Measurements from ENCODE around the gene ADIPOR1. TPM values are rescaled to one million over a fixed set of nuclear protein-coding genes. Genes with fewer than 3 reads are reported as not detected.
"Not testable (repeated sequence)": the region's sequence is repeated elsewhere in the genome, so short reads cannot be mapped to it uniquely, and the experiment has no call there.

ADIPOR1 gene
- total RNA-seq, 1 donor from 2014 or later, result 45.0 TPM

DNA sequence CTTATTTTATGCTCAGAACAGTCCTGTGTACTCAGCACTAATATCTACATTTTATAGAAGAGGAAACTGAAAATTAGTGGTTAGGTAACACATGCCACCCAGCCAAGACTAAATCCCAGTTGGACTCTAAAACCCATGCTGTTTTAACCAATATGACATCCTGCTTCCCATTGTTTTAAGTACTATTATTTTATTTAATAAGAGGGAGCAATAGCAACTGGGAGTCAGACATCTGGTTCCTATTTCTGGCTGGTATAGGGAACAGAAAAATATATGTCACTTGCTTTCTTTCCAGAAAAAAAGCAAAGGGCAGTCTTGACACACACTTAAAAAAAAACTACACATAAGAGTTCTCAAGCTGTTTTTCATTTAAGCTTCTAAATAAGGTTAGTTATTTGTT, 43.0 kb downstream of the ADIPOR1 start:
- no peaks in the 10 kb centered on the region for H3K27me3 Mint-ChIP-seq
- H3K36me3 Mint-ChIP-seq (ENCODE audit: low read depth), result peaks cover 90% of the 10 kb centered on the region

DNA sequence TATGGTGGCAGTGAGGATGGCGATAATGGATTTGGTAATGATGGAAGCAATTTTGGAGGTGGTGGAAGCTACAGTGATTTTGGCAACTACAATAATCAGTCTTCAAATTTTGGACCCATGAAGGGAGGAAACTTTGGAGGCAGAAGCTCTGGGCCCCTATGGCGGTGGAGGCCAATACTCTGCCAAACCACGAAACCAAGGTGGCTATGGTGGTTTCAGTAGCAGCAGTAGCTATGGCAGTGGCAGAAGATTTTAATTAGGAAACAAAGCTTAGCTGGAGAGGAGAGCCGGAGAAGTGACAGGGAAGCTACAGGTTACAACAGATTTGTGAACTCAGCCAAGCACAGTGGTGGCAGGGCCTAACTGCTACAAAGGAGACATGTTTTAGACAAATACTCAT, 45.6 kb downstream of the ADIPOR1 start:
- POLR2A ChIA-PET; H3K9me3 Mint-ChIP-seq; H3K4me1 Mint-ChIP-seq; ATAC-seq (ENCODE audit: low read depth); H3K27me3 Mint-ChIP-seq; intact Hi-C loops (cut with micrococcal nuclease); H3K27ac Mint-ChIP-seq; CTCF ChIA-PET; DNase-seq; H3K4me3 Mint-ChIP-seq: not testable (repeated sequence)
- H3K36me3 Mint-ChIP-seq (ENCODE audit: low read depth), result peaks cover 87% of the 10 kb centered on the region

More for the DNA sequence above, 43.0 kb downstream of the ADIPOR1 start:
- H3K27ac Mint-ChIP-seq, result no peak overlapping the region
- no peaks in the 10 kb centered on the region for H3K9me3 Mint-ChIP-seq
- CTCF ChIA-PET, result interaction anchor here (1.1 kb wide), 1 partner anchor 85 kb away, joined by 3 read pairs; no protein-coding TSS in a partner anchor
- POLR2A ChIA-PET, result no interaction called here
- TF ChIP-seq, protein P1, sequence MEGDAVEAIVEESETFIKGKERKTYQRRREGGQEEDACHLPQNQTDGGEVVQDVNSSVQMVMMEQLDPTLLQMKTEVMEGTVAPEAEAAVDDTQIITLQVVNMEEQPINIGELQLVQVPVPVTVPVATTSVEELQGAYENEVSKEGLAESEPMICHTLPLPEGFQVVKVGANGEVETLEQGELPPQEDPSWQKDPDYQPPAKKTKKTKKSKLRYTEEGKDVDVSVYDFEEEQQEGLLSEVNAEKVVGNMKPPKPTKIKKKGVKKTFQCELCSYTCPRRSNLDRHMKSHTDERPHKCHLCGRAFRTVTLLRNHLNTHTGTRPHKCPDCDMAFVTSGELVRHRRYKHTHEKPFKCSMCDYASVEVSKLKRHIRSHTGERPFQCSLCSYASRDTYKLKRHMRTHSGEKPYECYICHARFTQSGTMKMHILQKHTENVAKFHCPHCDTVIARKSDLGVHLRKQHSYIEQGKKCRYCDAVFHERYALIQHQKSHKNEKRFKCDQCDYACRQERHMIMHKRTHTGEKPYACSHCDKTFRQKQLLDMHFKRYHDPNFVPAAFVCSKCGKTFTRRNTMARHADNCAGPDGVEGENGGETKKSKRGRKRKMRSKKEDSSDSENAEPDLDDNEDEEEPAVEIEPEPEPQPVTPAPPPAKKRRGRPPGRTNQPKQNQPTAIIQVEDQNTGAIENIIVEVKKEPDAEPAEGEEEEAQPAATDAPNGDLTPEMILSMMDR (IDR thresholded peaks at IDR 0.05), result no peak
- H3K4me1 Mint-ChIP-seq, result no peaks in the 10 kb centered on the region
- H3K4me3 Mint-ChIP-seq, result no peak overlapping the region
- ATAC-seq (ENCODE audit: low read depth), result no peak
- no peak for DNase-seq
- intact Hi-C loops (cut with micrococcal nuclease), result no loop called here

DNA sequence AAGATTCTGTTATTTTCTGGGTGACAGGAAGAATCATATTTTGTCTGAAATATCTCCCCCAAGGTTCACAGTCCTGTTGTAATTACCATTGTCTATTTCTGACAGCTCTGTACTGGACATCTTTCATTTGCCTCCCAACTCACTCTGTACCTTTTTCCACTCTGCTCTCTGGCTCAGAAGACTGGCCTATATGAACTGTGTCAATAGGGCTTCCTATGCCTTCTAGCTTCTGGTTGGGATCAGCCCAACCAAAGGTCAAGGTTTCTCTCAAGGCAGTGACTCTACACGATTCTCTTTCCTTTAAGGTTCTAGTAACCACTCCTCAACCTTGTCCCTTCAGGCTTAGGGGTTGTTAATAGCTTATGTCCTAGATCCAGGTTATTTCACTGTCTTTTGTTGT, 48.6 kb downstream of the ADIPOR1 start:
- TF ChIP-seq, protein P1 (IDR thresholded peaks at IDR 0.05), result no peak
- Mint-ChIP-seq H3K4me3 (no peak overlapping the region), H3K36me3 (ENCODE audit: low read depth) (peaks cover 78% of the 10 kb centered on the region), H3K4me1 (no peaks in the 10 kb centered on the region), H3K9me3 (no peaks in the 10 kb centered on the region), H3K27me3 (no peaks in the 10 kb centered on the region), H3K27ac (no peak overlapping the region)
- DNase-seq (no peak), ATAC-seq (ENCODE audit: low read depth) (no peak)
- ChIA-PET CTCF (no interaction called here), POLR2A (no interaction called here)
- intact Hi-C loops (cut with micrococcal nuclease), result no loop called here

DNA sequence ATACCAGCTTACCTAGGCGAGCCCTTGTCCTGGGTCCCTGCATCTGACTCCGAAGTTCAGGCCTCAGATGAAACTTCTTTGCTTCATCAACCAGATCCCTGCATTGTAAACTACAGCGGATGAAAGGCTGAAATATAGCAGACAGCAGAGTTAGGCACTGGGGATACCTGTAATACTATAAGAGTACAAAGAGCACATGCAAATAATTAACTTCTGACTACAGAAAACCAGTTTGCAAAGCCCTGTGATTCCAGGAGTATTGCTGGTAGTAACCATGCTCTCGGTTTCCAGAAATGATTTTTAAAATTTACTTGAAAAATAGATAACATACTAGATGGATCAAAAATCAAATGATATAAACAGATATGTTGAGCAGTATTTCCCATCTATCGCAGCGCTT, 49.1 kb downstream of the ADIPOR1 start:
- TF ChIP-seq, protein P1 (IDR thresholded peaks at IDR 0.05), result no peak
- Mint-ChIP-seq H3K4me1 (no peaks in the 10 kb centered on the region), H3K27me3 (no peaks in the 10 kb centered on the region), H3K4me3 (no peak overlapping the region), H3K36me3 (ENCODE audit: low read depth) (peaks cover 78% of the 10 kb centered on the region), H3K27ac (no peak overlapping the region), H3K9me3 (no peaks in the 10 kb centered on the region)
- intact Hi-C loops (cut with micrococcal nuclease), result no loop called here
- ChIA-PET POLR2A (no interaction called here), CTCF (no interaction called here)
- no peak for ATAC-seq (ENCODE audit: low read depth)
- no peak for DNase-seq

DNA sequence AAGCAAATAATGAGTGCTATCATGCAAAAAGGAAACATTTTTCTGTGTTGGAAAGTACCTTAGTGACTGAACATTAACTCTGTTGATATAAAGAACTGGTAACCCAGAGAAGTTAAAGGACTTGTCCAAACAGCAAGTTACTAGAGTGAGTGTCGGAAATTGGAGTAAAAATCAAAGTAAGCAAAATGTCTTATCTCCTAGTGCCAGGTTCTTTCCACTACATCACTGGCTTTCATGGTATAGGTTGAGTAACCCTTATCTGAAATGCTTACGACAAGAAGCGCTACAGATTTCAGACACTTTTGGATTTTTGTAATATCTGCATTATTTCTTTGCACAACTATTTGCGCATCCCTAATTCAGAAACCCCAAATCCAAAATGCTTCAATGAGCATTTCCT, 52.8 kb downstream of the ADIPOR1 start:
- DNase-seq (no peak), ATAC-seq (ENCODE audit: low read depth) (no peak)
- ChIA-PET CTCF (no interaction called here), POLR2A (no interaction called here)
- Mint-ChIP-seq H3K4me1 (no peaks in the 10 kb centered on the region), H3K4me3 (no peak overlapping the region), H3K36me3 (ENCODE audit: low read depth) (peaks cover 64% of the 10 kb centered on the region), H3K9me3 (no peaks in the 10 kb centered on the region), H3K27me3 (no peaks in the 10 kb centered on the region), H3K27ac (no peak overlapping the region)
- intact Hi-C loops (cut with micrococcal nuclease), result no loop called here
- TF ChIP-seq, protein P1 (IDR thresholded peaks at IDR 0.05), result no peak

DNA sequence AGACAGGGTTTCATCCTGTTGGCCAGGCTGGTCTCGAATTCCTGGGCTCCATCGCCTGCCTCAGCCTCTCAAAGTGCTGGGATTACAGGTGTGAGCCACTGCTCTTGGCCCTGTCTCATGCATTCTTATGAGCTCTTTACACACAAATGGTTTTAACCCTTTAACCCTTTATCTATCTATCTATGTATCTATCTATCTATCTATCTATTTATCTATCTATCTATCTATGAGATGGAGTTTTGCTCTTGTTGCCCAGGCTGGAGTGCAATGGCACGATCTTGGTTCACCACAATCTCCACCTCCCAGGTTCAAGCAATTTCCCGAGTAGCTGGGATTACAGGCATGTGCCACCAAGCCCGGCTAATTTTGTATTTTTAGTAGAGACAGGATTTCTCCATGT, 54.3 kb downstream of the ADIPOR1 start:
- H3K4me3 Mint-ChIP-seq; CTCF ChIA-PET; H3K4me1 Mint-ChIP-seq; H3K27ac Mint-ChIP-seq; intact Hi-C loops (cut with micrococcal nuclease); H3K9me3 Mint-ChIP-seq; DNase-seq; H3K27me3 Mint-ChIP-seq; ATAC-seq (ENCODE audit: low read depth): not testable (repeated sequence)
- POLR2A ChIA-PET, result interaction anchor here (0.6 kb wide), 1 partner anchor 22 kb away, joined by 5 read pairs; no protein-coding TSS in a partner anchor
- H3K36me3 Mint-ChIP-seq (ENCODE audit: low read depth), result peaks cover 56% of the 10 kb centered on the region

Data from activated B cell treated with CpG ODN at 0.5 μM for 24 hours (primary cell).